PFSK-1 (cell line): ENCODE measurements around the gene EVC2.

ENCODE experiments used
- FOXP2 ChIP-seq: optimal IDR thresholded peaks from 2 replicates; pipeline ENCODE3; 2011; ENCODE audit warnings: borderline replicate concordance, control low read depth, inconsistent platforms; ENCODE audit not compliant: insufficient read depth; ENCODE audit errors: extremely low read length, extremely low read depth
- POLR2AphosphoS5 ChIP-seq: IDR thresholded peaks from 2 replicates; pipeline ENCODE4 v1.6.1; 2012; ENCODE audit warnings: low read depth, mild to moderate bottlenecking, control low read depth, low read length, moderate library complexity
- SIN3A ChIP-seq: IDR thresholded peaks from 2 replicates; pipeline ENCODE4 v1.6.1; 2012; ENCODE audit warnings: mild to moderate bottlenecking, low read length, moderate library complexity, borderline replicate concordance; ENCODE audit not compliant: insufficient read depth
- TAF1 ChIP-seq: IDR thresholded peaks from 2 replicates; pipeline ENCODE4 v1.6.1; 2012; ENCODE audit warnings: low read length, control low read depth, borderline replicate concordance; ENCODE audit not compliant: insufficient read depth
- TF ChIP-seq, protein P1 (sequence below), 2 experiments: IDR thresholded peaks; 2 replicates each; pipeline versions ENCODE4 v1.6.1 to v1.8.0; 2011 to 2012; ENCODE audit warnings: low read depth in 2 of 2, low read length in 2 of 2, control low read depth in 1 of 2, inconsistent platforms in 1 of 2, mild to moderate bottlenecking in 1 of 2, moderate library complexity in 1 of 2; ENCODE audit not compliant: insufficient read depth in 1 of 2

DNA sequence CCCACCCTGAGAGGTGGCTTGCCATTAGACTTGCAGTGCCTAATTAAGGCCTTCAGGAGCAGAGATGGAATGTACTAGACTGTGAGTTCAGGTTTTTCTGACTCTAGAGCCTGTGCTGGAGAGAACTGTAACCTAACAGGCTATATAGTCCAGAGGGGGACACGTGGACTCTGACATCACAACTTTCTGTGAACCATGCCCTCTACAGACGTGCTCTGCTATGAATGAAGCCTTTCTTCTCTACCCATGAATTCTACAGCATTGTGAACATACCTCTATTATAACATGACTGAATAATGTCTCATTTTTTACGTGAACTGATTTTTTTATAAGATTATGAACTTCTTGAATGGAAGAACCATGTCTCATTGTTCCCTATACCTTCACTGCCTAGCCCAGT, 68.8 kb downstream of the EVC2 start:
- TF ChIP-seq POLR2AphosphoS5 (no peak), TAF1 (no peak), SIN3A (no peak), FOXP2 (no peak)
- TF ChIP-seq, protein P1, sequence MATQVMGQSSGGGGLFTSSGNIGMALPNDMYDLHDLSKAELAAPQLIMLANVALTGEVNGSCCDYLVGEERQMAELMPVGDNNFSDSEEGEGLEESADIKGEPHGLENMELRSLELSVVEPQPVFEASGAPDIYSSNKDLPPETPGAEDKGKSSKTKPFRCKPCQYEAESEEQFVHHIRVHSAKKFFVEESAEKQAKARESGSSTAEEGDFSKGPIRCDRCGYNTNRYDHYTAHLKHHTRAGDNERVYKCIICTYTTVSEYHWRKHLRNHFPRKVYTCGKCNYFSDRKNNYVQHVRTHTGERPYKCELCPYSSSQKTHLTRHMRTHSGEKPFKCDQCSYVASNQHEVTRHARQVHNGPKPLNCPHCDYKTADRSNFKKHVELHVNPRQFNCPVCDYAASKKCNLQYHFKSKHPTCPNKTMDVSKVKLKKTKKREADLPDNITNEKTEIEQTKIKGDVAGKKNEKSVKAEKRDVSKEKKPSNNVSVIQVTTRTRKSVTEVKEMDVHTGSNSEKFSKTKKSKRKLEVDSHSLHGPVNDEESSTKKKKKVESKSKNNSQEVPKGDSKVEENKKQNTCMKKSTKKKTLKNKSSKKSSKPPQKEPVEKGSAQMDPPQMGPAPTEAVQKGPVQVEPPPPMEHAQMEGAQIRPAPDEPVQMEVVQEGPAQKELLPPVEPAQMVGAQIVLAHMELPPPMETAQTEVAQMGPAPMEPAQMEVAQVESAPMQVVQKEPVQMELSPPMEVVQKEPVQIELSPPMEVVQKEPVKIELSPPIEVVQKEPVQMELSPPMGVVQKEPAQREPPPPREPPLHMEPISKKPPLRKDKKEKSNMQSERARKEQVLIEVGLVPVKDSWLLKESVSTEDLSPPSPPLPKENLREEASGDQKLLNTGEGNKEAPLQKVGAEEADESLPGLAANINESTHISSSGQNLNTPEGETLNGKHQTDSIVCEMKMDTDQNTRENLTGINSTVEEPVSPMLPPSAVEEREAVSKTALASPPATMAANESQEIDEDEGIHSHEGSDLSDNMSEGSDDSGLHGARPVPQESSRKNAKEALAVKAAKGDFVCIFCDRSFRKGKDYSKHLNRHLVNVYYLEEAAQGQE (IDR thresholded peaks at IDR 0.05; ENCODE audit: insufficient read depth in 1 of 2, low read depth in 2 of 2, low read length in 2 of 2) = no peak
